ENCODE results near the gene WDR90.

DNA sequence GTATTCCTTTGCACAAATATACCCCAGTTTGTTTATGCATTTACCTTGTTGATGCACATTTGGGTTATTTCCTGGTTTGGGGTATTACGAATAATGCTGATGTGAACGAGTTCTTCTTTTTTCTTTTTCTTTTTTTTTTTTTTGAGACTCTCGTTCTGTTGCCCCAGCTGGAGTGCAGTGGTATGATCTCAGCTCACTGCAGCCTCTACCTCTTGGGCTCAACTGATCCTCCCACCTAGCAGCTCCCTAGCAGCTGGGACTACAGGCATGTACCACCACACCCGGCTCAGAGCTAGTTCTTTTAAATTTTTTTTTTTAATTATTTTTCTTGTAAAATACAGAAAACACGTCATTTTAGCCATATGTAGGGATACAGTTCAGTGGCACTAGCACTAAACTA, 45.2 kb upstream of the WDR90 start:
- TF ChIP-seq CTCF (IDR thresholded peaks at IDR 0.05 in 4 of 5, conservative IDR thresholded peaks at IDR 0.05 in 1 of 5) (no peak), POLR2A (IDR thresholded peaks at IDR 0.05) (no peak)
